ENCODE measurements around the gene ABCD4.

DNA sequence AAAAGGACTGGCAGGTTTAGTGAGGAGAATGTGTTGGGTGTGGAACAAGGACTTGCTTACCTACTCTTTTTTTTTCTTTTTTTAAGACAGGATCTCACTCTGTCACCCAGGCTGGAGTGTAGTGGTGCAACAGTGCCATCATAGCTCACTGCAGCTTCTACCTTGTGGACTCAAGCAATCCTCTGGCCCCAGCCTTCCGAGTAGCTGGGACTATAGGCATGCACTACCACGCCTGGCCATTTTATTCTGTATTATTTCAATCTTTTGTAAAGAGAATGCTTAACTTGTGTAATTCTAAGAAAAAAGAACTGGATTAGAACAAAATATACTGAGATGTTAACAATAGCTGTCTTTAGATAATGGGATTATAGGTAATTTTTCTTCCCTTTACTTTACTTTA is 43.6 kb upstream of the ABCD4 start:
- TF ChIP-seq, protein P1, sequence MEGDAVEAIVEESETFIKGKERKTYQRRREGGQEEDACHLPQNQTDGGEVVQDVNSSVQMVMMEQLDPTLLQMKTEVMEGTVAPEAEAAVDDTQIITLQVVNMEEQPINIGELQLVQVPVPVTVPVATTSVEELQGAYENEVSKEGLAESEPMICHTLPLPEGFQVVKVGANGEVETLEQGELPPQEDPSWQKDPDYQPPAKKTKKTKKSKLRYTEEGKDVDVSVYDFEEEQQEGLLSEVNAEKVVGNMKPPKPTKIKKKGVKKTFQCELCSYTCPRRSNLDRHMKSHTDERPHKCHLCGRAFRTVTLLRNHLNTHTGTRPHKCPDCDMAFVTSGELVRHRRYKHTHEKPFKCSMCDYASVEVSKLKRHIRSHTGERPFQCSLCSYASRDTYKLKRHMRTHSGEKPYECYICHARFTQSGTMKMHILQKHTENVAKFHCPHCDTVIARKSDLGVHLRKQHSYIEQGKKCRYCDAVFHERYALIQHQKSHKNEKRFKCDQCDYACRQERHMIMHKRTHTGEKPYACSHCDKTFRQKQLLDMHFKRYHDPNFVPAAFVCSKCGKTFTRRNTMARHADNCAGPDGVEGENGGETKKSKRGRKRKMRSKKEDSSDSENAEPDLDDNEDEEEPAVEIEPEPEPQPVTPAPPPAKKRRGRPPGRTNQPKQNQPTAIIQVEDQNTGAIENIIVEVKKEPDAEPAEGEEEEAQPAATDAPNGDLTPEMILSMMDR (IDR thresholded peaks at IDR 0.05; ENCODE audit: extremely low read depth in 1 of 2, insufficient read depth in 1 of 2, low read depth in 1 of 2, low read length in 2 of 2) = no peak
- TF ChIP-seq POLR2A (IDR thresholded peaks at IDR 0.05; ENCODE audit: low read depth, low read length) (no peak), JUN (IDR thresholded peaks at IDR 0.05; ENCODE audit: borderline replicate concordance, insufficient read depth, insufficient read length, low read depth) (no peak)
